ENCODE measurements around the gene PODXL2.

DNA sequence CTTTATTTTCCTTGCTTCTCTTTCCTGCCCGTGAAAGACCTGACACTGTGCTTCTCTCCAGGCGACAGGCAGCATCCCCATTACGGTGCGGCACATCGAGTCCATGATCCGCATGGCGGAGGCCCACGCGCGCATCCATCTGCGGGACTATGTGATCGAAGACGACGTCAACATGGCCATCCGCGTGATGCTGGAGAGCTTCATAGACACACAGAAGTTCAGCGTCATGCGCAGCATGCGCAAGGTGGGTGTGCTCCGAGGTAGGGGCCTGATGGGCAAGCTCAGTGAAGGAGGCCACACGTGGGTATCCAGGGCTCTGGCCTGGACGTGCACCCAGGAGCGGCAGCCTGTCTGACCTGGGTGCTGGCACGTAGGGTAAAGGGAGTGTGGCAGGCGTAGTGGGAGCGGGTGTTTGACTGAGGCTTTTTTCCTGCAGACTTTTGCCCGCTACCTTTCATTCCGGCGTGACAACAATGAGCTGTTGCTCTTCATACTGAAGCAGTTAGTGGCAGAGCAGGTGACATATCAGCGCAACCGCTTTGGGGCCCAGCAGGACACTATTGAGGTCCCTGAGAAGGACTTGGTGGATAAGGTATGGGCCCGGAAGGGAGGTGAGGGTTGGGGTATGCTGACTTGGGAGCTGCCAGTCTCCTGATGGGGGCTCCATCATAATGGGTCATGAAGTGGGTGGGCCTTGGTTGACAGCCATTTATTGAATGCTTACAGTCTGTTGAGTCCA is 8.2 kb upstream of the PODXL2 start:
- TF ChIP-seq, protein P1, sequence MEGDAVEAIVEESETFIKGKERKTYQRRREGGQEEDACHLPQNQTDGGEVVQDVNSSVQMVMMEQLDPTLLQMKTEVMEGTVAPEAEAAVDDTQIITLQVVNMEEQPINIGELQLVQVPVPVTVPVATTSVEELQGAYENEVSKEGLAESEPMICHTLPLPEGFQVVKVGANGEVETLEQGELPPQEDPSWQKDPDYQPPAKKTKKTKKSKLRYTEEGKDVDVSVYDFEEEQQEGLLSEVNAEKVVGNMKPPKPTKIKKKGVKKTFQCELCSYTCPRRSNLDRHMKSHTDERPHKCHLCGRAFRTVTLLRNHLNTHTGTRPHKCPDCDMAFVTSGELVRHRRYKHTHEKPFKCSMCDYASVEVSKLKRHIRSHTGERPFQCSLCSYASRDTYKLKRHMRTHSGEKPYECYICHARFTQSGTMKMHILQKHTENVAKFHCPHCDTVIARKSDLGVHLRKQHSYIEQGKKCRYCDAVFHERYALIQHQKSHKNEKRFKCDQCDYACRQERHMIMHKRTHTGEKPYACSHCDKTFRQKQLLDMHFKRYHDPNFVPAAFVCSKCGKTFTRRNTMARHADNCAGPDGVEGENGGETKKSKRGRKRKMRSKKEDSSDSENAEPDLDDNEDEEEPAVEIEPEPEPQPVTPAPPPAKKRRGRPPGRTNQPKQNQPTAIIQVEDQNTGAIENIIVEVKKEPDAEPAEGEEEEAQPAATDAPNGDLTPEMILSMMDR (IDR thresholded peaks at IDR 0.05; ENCODE audit: insufficient read depth, low read depth, low read length): no peak
- TF ChIP-seq EZH2 (IDR thresholded peaks at IDR 0.05; ENCODE audit: insufficient read depth, low read length): no peak

All from astrocyte (in vitro differentiated cells and primary cell).